ENCODE data around the gene ZNF93. TPM values are rescaled to one million over a fixed set of nuclear protein-coding genes. Genes with fewer than 3 reads are reported as not detected.

Gene ZNF93
- polyA plus RNA-seq, 3 donors = 2.4 to 4.6 (median 2.8) TPM

- peaks cover 8 to 18% of the 10 kb centered on the region in 2 donors for H3K36me3 ChIP-seq (replicated peaks in 1 of 2; ENCODE audit: control insufficient read depth in 1 of 2, insufficient read depth in 2 of 2, low read length in 2 of 2)
- no peaks in the 10 kb centered on the region for H3K79me2 ChIP-seq (ENCODE audit: insufficient read depth, low read length)
- no peak overlapping the region for H3K27ac ChIP-seq (ENCODE audit: low read depth in 1 of 2, low read length in 2 of 2)
- H3K4me3 ChIP-seq (replicated peaks in 1 of 3; ENCODE audit: low read depth in 2 of 3, low read length in 3 of 3) = no peak overlapping the region
- H3K4me1 ChIP-seq (ENCODE audit: control insufficient read depth in 1 of 2, insufficient read depth in 2 of 2, low read length in 2 of 2) = no peaks in the 10 kb centered on the region
- no peaks in the 10 kb centered on the region for H3K27me3 ChIP-seq (ENCODE audit: control insufficient read depth in 2 of 2, insufficient read depth in 2 of 2, low read length in 2 of 2)
- no peak overlapping the region for H3K4me2 ChIP-seq (replicated peaks; ENCODE audit: extremely low read depth, low read length, poor library complexity, severe bottlenecking)
- peaks cover 31 to 94% of the 10 kb centered on the region in 2 donors for H3K9me3 ChIP-seq (replicated peaks in 1 of 2; ENCODE audit: control insufficient read depth in 1 of 2, insufficient read depth in 1 of 2, low read length in 2 of 2)
- peaks cover 31 to 93% (median 84%) of the 10 kb centered on the region in 7 donors for H3K9me3 Mint-ChIP-seq
- peaks cover 16 to 17% of the 10 kb centered on the region in 2 donors for H3K36me3 Mint-ChIP-seq
- H3K4me3 Mint-ChIP-seq = no peak overlapping the region
- no CpG with 5 or more reads among the region's 2 CpGs for WGBS (ENCODE audit: insufficient coverage)
- no peaks in the 10 kb centered on the region for H3K4me1 Mint-ChIP-seq
- no peaks in the 10 kb centered on the region for H3K27me3 Mint-ChIP-seq (ENCODE audit: low read depth in 3 of 3)
- H4K20me1 ChIP-seq (ENCODE audit: insufficient read depth, low read length) = no peaks in the 10 kb centered on the region
- no peak for TF ChIP-seq CTCF (IDR thresholded peaks at IDR 0.05)
- no peak overlapping the region for H2AFZ ChIP-seq (ENCODE audit: insufficient read depth, low read depth, low read length, poor library complexity, severe bottlenecking)
- intact Hi-C loops (cut with micrococcal nuclease) = no loop called here
- no peak overlapping the region for H3K27ac Mint-ChIP-seq
- DNase-seq = no peak
- H3K9ac ChIP-seq (ENCODE audit: insufficient read depth, low read length, poor library complexity, severe bottlenecking) = no peak overlapping the region
Observed at GRCh38 chr19:19937403-19937802, 36.7 kb downstream of the ZNF93 start.

- Histone ChIP-seq H3K9ac (ENCODE audit: insufficient read depth, low read length, poor library complexity, severe bottlenecking) (no peak overlapping the region), H3K9me3 (replicated peaks in 1 of 2; ENCODE audit: control insufficient read depth in 1 of 2, insufficient read depth in 1 of 2, low read length in 2 of 2) (peaks cover 36 to 94% of the 10 kb centered on the region in 2 donors), H3K36me3 (replicated peaks in 1 of 2; ENCODE audit: control insufficient read depth in 1 of 2, insufficient read depth in 2 of 2, low read length in 2 of 2) (peaks cover 0 to 7% of the 10 kb centered on the region in 2 donors), H3K4me1 (ENCODE audit: control insufficient read depth in 1 of 2, insufficient read depth in 2 of 2, low read length in 2 of 2) (no peaks in the 10 kb centered on the region), H3K27me3 (ENCODE audit: control insufficient read depth in 2 of 2, insufficient read depth in 2 of 2, low read length in 2 of 2) (no peaks in the 10 kb centered on the region), H3K4me3 (replicated peaks in 1 of 3; ENCODE audit: low read depth in 2 of 3, low read length in 3 of 3) (peak overlapping the region in 1 of 3 experiments; percentile 17), H3K4me2 (replicated peaks; ENCODE audit: extremely low read depth, low read length, poor library complexity, severe bottlenecking) (no peak overlapping the region), H3K79me2 (ENCODE audit: insufficient read depth, low read length) (no peaks in the 10 kb centered on the region), H3K27ac (ENCODE audit: low read depth in 1 of 2, low read length in 2 of 2) (no peak overlapping the region), H2AFZ (ENCODE audit: insufficient read depth, low read depth, low read length, poor library complexity, severe bottlenecking) (no peak overlapping the region), H4K20me1 (ENCODE audit: insufficient read depth, low read length) (no peaks in the 10 kb centered on the region)
- H3K27ac Mint-ChIP-seq = no peak overlapping the region
- H3K9me3 Mint-ChIP-seq = peaks cover 28 to 91% (median 81%) of the 10 kb centered on the region in 7 donors
- no peaks in the 10 kb centered on the region for H3K4me1 Mint-ChIP-seq
- no CpG with 5 or more reads among the region's 2 CpGs for WGBS (ENCODE audit: insufficient coverage)
- H3K27me3 Mint-ChIP-seq (ENCODE audit: low read depth in 3 of 3) = no peaks in the 10 kb centered on the region
- H3K36me3 Mint-ChIP-seq = peaks cover 5 to 7% of the 10 kb centered on the region in 2 donors
- intact Hi-C loops (cut with micrococcal nuclease) = no loop called here
- H3K4me3 Mint-ChIP-seq = no peak overlapping the region
- DNase-seq = no peak
- TF ChIP-seq CTCF (IDR thresholded peaks at IDR 0.05) = no peak
Observed at GRCh38 chr19:19938449-19938848, 37.7 kb downstream of the ZNF93 start.

Measured in CD14-positive monocyte (primary cell).